Measurements from ENCODE around the gene PUSL1.

PUSL1 gene

DNA sequence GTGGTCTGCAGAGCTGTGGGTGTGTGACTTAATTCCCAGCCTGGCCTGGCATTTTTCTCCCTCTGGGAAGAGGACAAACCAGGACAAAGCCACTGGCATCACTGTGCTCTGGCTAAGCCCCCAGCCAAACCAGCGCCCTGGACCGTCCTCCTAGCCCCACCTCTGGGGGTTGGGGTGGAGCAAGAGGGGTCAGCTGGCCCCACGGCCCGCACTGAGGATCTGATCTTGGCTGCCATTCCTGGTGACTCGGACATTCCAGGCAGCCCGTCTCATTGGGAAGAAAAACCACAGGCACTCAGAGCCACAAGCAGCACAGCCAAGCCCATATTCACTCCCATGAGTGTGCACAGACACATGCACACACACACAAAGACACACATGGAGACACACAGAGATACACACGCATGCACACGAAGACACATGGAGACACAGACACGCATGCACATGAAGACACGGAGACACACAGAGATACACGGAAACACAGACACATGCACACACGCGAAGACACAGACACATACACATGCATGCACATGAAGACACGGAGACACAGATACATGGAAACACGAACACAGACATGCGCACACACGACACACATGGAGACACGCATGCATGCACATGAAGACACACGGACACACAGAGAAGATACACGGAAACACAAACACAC, 52.2 kb downstream of the PUSL1 start:
- no peaks in the 10 kb centered on the region for H3K9me3 ChIP-seq (ENCODE audit: control insufficient read depth in 2 of 2, low read length in 2 of 2)
- H3K36me3 ChIP-seq (ENCODE audit: control insufficient read depth in 2 of 2, insufficient read depth in 2 of 2, low read length in 2 of 2), result no peaks in the 10 kb centered on the region
- no peaks in the 10 kb centered on the region for H3K27me3 ChIP-seq (ENCODE audit: control insufficient read depth in 1 of 2, insufficient read depth in 2 of 2, low read length in 2 of 2)
- H3K4me1 ChIP-seq (ENCODE audit: control insufficient read depth, insufficient read depth, low read length), result peaks cover 41% of the 10 kb centered on the region
- peak overlapping the region in 1 of 2 donors; percentile 22 for H3K4me3 ChIP-seq (ENCODE audit: low read length in 2 of 2)
- H3K9ac ChIP-seq (ENCODE audit: low read length in 2 of 2), result no peak overlapping the region
- H3K27ac ChIP-seq (ENCODE audit: low read length), result peak overlapping the region; percentile 46
